Islet precursor cell (in vitro differentiated cells): ENCODE data around the gene CDK9.
"Not testable (repeated sequence)": the region's sequence is repeated elsewhere in the genome, so short reads cannot be mapped to it uniquely, and the experiment has no call there.

Experiments used
- DNase-seq: peaks from one replicate; pipeline ENCODE4 v3.0.0-alpha.2; 2018

CDK9 gene

GRCh38 chr9:127785933-127786772, at the start of gene CDK9:
CDK9 (plus strand) TSS chr9:127786034; CDS start chr9:127786149, 115 bp downstream.
- peak; percentile 95 for DNase-seq

GRCh38 chr9:127738666-127739065, 47.2 kb upstream of the CDK9 start:
- no peak for DNase-seq

DNA sequence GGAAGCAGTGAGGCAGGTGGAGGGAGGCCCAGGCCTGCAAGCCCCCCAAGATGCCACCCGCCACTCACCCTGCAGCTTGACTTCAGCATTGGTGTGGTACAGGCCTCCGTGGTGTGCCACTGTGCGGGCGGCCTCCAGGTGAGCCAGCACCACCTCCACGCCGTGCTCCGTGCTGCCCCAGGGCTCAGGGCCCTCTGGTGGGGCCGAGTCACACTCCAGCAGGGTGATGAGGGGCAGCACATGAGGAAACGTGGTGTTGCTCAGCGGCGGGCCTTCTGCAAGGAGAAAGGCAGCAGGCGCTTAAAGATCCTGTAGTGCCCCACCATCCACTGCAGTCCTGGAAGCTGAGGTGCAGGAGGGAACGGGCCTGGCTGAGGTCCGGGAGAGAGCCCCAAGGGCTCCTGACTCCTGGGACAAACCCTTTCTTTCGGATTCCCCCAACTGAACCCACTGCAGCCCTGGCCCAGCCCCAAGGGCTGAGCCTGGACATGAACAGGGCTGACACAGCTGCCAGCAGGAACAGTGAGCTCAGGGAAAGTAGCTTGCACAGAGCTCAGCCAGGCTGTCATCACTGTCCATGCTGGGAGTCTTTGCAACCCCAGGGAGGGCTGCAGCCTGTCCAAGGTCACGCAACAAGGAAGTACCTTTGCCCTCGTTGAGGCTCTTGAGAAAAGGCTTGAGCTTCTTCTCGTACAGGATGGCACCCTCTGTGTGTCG, 46.1 kb upstream of the CDK9 start:
- DNase-seq: no peak

DNA sequence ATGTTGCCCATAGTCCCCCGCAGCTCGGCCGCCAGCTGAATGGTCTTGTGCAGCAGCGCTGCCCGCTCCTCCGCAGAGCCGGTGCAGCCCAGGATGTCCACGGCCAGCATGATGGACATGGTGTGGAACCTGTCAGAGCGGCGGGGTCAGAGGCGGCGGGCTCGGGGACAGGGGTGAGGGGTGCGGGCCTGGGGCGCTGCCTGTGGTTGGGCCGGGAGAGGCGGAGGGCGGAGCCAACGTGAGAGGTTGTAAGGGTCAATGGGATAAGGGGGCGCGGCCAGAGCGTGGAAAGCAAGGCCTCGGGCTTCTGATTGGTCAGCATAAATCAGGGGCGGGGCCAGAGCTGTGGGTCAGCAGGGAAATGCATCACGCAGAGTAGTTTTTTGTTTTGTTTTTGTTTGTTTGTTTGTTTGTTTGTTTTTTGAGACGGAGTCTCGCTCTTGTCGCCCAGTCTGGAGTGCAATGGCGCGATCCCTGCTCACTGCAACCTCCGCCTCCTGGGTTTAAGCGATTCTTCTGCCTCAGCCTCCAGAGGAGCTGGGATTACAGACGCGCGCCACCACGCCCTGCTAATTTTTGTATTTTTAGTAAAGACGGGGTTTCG, 43.9 kb upstream of the CDK9 start:
- DNase-seq: peak; percentile 98

DNA sequence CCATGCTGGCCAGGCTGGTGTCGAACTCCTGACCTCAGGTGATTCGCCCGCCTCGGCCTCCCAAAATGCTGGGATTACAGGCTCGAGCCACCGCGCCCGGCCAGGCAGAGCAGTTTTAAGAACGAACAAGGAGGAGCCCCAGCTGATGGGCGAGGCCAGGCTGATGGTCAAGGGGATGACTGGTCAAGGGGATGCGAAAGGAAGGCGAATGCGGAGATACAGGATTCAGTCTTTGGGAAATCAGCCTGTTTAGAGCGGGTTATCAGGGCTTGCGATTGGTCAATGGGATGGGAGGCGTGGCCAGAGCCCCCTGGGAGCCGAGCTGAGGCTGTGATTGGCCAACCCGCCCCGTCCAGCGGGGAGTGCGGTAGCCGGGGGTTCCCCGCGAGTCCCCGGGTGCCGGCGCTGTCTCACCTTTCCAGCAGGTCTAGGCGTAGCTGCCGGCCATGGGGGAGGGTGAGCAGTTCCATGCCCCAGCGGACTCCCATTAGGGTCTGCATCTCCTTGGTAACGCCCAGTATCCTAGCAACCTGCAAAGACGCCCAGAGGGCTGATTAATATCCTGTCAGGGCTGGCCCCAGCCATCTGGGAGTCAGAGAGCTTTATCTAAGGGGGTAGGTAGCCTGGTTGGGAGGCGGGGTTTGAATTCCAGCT, 43.3 kb upstream of the CDK9 start:
- peak; percentile 95 for DNase-seq

- DNase-seq: no peak
These were observed 41.3 kb upstream of the CDK9 start for GRCh38 chr9:127744398-127745110.

DNA sequence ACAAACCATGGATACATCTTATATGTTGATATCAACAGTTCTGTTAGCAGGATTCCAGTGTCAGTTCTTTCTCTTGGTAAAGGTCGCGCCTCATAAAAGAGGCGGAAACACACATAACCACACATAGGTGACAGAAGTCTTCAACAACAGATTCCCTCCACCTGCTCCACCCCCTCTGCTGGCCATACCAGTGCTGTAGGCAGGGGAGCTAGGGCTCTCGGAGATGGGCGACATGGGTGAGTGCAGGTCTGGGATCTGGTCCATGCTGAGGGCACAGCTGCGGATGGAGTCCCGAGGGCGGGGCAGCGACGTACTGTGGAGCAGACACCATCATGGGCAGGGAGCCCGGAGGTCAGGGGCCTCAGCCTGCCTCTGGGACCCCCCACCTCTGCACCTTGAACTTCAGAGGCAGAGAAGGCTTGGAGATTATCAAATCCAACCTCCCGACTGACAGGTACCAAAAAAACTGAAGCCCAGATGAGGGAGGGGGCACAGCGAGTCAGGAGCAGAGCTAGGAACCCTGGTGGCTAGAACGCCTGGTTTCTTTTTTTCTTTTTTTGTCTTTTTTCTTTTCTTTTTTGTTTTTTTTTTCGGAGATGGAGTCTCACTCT, 38.8 kb upstream of the CDK9 start:
- no peak for DNase-seq

DNA sequence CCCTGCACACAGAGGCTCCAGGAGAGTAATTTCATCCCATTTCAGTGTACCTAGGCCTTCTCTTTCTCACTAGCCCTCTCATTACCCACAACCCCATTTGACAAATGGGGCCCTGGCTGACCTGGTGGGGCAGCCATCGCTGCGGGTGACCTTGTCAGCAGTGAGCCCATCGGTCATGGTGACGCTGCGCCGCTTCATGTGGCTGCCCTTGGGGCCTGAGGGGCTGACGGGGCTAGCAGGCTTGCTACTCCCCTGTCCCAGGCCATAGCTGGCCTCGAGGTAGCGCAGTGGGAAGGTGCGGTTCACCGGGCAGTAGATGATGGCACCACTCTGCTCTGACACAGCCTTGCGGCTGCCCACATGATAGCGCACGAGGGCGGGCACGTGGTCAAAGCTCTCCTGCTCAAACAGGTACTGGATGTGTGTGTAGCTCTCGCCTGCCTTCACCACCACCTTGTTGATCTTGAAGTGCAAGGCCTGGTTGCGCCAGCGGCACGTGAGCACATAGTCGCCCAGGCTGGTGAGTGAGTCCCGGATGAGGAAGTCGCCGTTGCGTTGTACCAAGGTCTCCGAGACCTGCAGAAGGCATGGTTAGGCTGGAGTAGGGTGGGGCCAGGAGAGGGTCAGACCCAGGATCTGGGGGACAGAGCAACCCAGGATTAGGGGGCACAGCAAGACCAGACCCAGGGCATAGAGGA, 36.6 kb upstream of the CDK9 start:
- no peak for DNase-seq

GRCh38 chr9:127751269-127752054, 34.4 kb upstream of the CDK9 start:
- DNase-seq: peak; percentile 76

DNA sequence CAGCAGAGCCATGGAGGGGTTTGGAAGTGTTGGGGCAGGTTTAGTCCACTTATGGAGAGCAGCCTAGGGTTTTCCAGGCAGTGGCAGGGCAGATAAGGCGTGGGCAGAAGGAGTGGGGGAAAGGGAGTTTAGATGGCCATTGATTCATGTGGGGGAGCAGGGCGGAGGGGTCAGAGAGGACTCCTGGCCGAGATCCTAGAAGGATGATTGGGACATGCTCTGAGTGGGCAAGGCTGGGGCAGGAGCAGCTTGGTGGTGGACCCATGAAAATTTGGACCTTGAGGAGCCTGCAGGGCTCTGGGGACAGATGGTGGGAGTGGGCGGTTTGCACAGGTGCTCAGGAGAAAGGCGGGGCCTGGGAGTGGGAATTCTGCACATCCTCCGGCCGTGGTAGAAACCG, 32.7 kb upstream of the CDK9 start:
- DNase-seq: no peak

DNA sequence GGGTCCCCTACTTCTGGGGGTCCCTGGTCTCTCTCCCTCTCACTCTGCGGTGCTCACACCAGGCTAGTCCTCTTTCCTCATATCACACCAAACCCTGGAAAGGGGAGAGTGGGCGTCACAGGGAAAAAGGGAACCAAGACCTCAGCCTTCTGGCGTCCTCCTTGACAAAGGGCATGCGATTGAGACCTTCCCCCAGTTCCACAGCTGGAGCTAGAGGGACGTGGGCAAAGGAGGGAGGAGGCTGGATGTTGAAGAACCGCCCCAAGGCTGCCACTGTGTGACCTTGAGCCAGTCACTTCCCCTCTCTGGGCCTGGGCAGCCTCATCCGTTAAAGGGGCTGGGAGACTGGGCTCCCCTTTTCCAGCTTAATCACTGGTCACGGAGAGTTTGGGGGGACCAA, 32.2 kb upstream of the CDK9 start:
- no peak for DNase-seq

DNA sequence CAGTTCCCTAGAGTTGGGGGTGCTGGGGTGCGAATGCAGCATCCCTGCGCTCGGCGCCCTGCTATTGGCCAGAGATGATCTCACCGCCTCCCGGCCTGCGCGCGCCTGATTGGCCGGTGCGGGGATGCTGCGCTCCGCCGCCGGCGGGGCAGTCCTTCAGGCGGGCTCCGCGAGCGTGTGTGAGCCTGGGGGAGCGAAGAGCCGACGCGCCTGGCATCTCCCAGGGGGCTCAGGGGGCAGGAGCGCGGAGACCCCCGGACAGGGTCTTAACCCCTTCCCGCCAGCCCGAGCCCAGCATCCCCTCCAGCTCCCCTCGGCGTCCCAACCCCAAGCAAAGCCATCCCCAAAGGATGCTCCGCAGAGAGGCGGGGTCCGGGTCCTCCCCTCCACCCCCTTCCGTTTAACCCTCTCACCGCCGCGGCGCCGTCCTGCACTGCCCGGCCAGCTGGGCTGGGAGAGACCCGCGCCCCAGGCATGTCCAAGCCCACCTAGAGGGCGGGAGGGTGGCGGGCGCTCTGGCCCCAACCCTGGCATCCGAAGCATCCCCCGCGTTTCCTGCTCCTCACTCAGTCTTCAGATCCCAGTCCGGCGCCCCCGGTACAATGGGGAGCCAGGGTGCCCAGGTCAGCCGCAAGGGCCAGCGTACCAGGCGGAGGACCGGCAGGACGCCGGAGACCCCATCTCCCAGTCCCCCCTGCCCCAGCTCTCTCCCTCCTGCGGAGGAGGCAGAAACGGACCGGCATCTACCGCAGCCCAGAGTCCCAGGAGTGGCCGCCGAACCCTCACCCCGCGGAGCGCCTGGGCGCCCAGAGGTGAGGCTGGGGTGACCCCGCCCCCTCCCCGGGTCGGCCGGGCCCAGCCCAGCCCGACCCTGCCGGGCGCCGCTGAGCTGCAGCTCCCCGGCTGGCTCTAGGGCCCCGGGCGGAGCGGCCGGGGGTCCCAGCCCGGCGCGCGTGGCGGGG, 31.5 kb upstream of the CDK9 start:
- DNase-seq: peak; percentile 66

- peak; percentile 66 for DNase-seq
These were observed 30.5 kb upstream of the CDK9 start for GRCh38 chr9:127755061-127756060.

GRCh38 chr9:127756233-127756632, 29.6 kb upstream of the CDK9 start:
- no peak for DNase-seq

DNA sequence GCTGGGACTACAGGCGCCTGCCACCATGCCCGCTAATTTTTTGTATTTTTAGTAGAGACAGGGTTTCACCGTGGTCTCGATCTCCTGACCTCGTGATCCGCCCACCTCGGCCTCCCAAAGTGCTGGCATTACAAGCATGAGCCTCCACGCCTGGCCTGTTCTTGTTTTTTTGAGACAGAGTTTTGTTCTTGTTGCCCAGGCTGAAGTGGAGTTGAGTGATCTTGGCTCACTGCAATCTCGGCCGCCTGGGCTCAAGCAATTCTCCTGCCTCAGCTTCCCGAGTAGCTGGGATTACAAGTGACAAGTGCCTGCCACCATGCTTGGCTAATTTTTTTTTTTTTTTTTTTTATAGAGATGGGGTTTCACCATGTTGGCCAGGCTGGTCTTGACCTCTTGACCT, 29.1 kb upstream of the CDK9 start:
- DNase-seq: not testable (repeated sequence)

DNA sequence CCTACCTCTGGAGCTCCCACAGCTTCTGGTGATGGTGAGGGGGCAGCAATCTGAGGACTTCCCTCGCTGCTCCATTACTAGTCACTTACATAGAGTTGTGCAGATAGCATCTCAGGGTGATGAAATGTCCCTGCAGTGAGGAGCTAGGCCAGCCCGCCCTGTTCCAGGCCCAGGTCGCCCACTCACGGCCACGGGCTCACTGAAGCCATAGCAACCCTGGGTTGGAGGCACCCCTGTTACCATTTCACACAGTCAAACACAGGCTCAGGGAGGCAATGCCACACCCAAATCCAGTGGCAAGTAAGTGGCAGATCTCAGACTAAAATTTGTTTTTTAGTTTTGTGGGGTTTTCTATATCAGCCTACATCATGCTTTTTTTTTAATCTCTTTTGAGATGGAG, 27.0 kb upstream of the CDK9 start:
- DNase-seq: no peak

DNA sequence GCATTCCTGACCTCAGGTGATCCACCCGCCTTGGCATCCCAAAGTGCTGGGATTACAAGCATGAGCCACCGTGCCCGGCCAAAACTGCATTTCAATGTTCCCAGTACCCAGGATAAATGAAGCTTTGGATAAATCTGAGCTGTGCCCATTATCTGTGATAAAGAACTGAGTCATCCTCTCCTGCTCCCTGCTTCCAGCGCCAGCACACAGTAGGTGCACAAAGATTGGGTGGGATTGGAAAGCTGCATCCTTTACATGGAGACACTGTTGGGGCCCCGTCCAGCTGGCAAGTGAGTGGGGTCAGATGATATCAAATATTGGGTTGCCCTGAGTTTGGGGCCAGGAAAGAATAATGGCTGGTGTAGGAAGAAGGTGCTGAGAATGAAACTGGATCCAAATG, 24.8 kb upstream of the CDK9 start:
- DNase-seq: no peak

DNA sequence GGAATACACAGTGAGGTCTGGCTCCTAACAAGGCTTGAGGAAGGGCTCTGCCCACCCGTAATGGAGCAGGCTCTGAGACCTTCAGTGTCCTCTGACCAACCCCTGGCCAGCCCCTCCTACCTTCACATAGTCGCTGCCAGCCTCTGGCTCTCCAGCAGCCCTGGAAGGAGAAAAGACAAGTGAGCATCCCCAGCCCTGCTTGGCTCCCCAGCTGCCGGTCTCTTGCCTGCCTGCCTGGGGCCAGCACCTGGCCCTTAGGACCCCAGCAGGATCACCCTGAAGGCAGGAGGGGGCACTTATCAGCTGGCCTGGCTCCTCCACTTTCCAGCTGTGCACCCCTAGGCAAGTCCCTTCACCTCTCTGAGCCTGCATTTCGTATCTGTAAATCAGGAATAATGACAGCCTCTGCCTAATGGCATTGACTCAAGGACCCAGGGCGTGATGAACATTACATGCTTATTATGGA, 24.3 kb upstream of the CDK9 start:
- no peak for DNase-seq
